Body of pancreas (tissue), 4 donors: Measurements from ENCODE around the gene ERMP1.

Experiments
- POLR2A ChIP-seq, 3 donors: fragments of 450-650 bp; IDR thresholded peaks; one replicate each; pipeline ENCODE4 v1.6.1; 2016; ENCODE audit warnings: antibody characterized with exemption in 3 of 3, mild to moderate bottlenecking in 2 of 3
- TF ChIP-seq, protein P1 (sequence below), 7 experiments: fragments of 450-650 bp in 4 of 7; fragments of 200-600 bp in 3 of 7; sonication (generic) in 3 of 7; IDR thresholded peaks; one replicate each; pipeline ENCODE4 v1.5.1; 2016 to 2019; ENCODE audit warnings: antibody characterized with exemption in 7 of 7

DNA sequence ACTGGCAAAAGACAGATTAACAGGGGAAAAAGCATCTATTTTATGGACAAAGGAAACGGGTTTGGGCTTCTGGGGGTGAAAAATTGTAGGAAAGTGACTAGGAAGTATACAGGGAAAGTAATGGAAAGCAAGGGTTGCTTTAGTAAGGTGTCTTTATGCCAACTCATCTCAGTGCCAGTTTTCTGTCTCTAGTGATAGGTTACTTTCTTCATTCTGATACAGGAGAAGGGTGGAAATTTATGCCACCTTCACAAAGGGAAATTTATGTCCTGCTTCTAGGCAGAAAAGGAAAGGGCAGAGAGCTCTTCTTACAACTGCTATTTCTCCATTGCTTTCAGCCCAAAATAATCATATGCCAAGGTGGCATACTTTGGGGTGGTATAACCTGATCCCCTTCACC, 20.1 kb upstream of the ERMP1 start:
- TF ChIP-seq POLR2A (IDR thresholded peaks at IDR 0.05): no peak
- TF ChIP-seq, protein P1, sequence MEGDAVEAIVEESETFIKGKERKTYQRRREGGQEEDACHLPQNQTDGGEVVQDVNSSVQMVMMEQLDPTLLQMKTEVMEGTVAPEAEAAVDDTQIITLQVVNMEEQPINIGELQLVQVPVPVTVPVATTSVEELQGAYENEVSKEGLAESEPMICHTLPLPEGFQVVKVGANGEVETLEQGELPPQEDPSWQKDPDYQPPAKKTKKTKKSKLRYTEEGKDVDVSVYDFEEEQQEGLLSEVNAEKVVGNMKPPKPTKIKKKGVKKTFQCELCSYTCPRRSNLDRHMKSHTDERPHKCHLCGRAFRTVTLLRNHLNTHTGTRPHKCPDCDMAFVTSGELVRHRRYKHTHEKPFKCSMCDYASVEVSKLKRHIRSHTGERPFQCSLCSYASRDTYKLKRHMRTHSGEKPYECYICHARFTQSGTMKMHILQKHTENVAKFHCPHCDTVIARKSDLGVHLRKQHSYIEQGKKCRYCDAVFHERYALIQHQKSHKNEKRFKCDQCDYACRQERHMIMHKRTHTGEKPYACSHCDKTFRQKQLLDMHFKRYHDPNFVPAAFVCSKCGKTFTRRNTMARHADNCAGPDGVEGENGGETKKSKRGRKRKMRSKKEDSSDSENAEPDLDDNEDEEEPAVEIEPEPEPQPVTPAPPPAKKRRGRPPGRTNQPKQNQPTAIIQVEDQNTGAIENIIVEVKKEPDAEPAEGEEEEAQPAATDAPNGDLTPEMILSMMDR (IDR thresholded peaks at IDR 0.05): no peak
